HG03558 (cell line): ENCODE data around the gene WDR54.
"Not testable (repeated sequence)": the region's sequence is repeated elsewhere in the genome, so short reads cannot be mapped to it uniquely, and the experiment has no call there.

ENCODE experiments used
- ATAC-seq: cut with Tn5 transposase; IDR thresholded peaks from one replicate; pipeline ENCODE4 v1.9.1; 2021; ENCODE audit warnings: moderate number of reproducible peaks; ENCODE audit not compliant: unreplicated experiment; ENCODE audit errors: extremely low read depth

WDR54 gene

GRCh38 chr2:74448771-74449170 is 27.2 kb downstream of the WDR54 start:
- ATAC-seq, result no peak

- ATAC-seq, result no peak
Observed at GRCh38 chr2:74450570-74451190, 29.1 kb downstream of the WDR54 start.

GRCh38 chr2:74454654-74455511 is 33.4 kb downstream of the WDR54 start, which contains the start of gene INO80B:
TSS of gene INO80B (plus strand) at chr2:74455087. CDS start at chr2:74455117, 30 bp downstream.
- peak; percentile 43 for ATAC-seq

GRCh38 chr2:74457129-74457548 is 35.6 kb downstream of the WDR54 start:
- ATAC-seq, result no peak

GRCh38 chr2:74457549-74458131 is 36.1 kb downstream of the WDR54 start:
- no peak for ATAC-seq

- ATAC-seq, result peak; percentile 75
Observed at GRCh38 chr2:74458132-74458937, 36.8 kb downstream of the WDR54 start, which contains the start of gene WBP1. TSS of gene WBP1 (plus strand) at chr2:74458438. CDS start at chr2:74458603, 165 bp downstream.

- ATAC-seq, result no peak
Observed at GRCh38 chr2:74458938-74459363, 37.4 kb downstream of the WDR54 start.

- not testable (repeated sequence) for ATAC-seq
Observed at GRCh38 chr2:74459503-74460118, 38.1 kb downstream of the WDR54 start.

GRCh38 chr2:74460187-74460586 is 38.7 kb downstream of the WDR54 start:
- not testable (repeated sequence) for ATAC-seq

GRCh38 chr2:74461187-74462053 is 39.9 kb downstream of the WDR54 start:
- ATAC-seq, result no peak

GRCh38 chr2:74462054-74462785 is 40.7 kb downstream of the WDR54 start:
- no peak for ATAC-seq

GRCh38 chr2:74462786-74463105 is 41.2 kb downstream of the WDR54 start:
- no peak for ATAC-seq

GRCh38 chr2:74464406-74464805 is 42.9 kb downstream of the WDR54 start:
- ATAC-seq, result no peak

- ATAC-seq, result not testable (repeated sequence)
Observed at GRCh38 chr2:74470742-74471141, 49.2 kb downstream of the WDR54 start.

- no peak for ATAC-seq
Observed at GRCh38 chr2:74471332-74472065, 50.0 kb downstream of the WDR54 start.

GRCh38 chr2:74472086-74472944 is 50.8 kb downstream of the WDR54 start, which contains the start of gene MRPL53:
TSS of gene MRPL53 (minus strand) at chr2:74472680. CDS start at chr2:74472660, 20 bp downstream.
- peak; percentile 57 for ATAC-seq

- ATAC-seq, result no peak
Observed at GRCh38 chr2:74472945-74473258, 51.4 kb downstream of the WDR54 start.
